ENCODE measurements around the gene POLN. TPM values are rescaled to one million over a fixed set of nuclear protein-coding genes. Genes with fewer than 3 reads are reported as not detected.
"Not testable (repeated sequence)": the region's sequence is repeated elsewhere in the genome, so short reads cannot be mapped to it uniquely, and the experiment has no call there.

Gene POLN
- total RNA-seq, 1 donor, result 2.9 TPM

DNA sequence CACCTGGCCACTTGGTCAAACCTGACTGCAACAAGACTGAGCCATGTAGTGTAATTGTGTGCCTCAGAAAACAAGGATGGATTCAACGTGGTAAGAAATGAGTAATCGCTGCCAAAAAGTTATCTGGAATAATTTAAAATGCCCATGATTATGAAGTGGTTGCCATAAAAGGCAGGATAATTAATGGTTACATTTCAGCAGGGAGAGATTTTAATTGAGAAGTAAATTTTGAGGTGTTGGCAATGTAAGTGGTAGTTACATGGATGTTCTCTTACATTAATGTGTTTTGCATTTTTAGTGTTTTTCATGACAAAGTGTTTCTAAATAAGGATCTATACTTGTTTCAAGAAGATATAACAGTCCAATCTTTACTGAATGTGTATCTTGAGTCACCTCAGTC, 15.7 kb downstream of the POLN start:
- Histone ChIP-seq H3K27me3 (ENCODE audit: insufficient read depth, low read length) (no peaks in the 10 kb centered on the region), H3K27ac (ENCODE audit: low read depth, low read length) (no peak overlapping the region), H3K79me2 (ENCODE audit: insufficient read depth, low read length) (no peaks in the 10 kb centered on the region), H4K20me1 (ENCODE audit: insufficient read depth, low read length) (no peaks in the 10 kb centered on the region), H3K9me3 (ENCODE audit: low read depth, low read length) (no peaks in the 10 kb centered on the region), H3K4me1 (ENCODE audit: insufficient read depth, low read length) (no peaks in the 10 kb centered on the region), H3K4me3 (ENCODE audit: insufficient read depth, low read length) (no peak overlapping the region), H2AFZ (ENCODE audit: low read length) (no peak overlapping the region), H3K36me3 (ENCODE audit: insufficient read depth, low read length) (peaks cover 3% of the 10 kb centered on the region), H3K4me2 (ENCODE audit: insufficient read depth, low read length) (no peak overlapping the region)
- DNase-seq (ENCODE audit: insufficient read length, low spot score, missing footprints), result no peak
- TF ChIP-seq, protein P1, sequence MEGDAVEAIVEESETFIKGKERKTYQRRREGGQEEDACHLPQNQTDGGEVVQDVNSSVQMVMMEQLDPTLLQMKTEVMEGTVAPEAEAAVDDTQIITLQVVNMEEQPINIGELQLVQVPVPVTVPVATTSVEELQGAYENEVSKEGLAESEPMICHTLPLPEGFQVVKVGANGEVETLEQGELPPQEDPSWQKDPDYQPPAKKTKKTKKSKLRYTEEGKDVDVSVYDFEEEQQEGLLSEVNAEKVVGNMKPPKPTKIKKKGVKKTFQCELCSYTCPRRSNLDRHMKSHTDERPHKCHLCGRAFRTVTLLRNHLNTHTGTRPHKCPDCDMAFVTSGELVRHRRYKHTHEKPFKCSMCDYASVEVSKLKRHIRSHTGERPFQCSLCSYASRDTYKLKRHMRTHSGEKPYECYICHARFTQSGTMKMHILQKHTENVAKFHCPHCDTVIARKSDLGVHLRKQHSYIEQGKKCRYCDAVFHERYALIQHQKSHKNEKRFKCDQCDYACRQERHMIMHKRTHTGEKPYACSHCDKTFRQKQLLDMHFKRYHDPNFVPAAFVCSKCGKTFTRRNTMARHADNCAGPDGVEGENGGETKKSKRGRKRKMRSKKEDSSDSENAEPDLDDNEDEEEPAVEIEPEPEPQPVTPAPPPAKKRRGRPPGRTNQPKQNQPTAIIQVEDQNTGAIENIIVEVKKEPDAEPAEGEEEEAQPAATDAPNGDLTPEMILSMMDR (IDR thresholded peaks at IDR 0.05; ENCODE audit: extremely low read depth, low read depth, low read length), result no peak

DNA sequence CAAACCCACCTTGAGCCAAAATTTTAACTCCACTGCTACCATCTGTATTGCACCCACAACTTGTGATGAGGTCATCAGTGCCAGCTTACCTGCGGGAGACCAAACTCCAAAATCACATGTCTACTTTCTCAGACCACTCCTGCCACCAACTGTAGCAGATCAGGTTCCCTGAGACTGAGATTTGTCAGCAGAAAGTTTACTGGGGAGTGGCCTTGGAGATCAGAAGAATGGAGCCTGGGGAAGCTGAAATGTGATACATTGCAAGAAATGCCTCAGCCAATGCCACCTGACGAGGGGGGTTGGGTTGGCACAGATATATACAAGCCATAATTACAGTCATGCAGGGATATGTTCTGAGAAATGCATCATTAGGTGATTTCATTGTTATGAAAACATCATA, 19.1 kb downstream of the POLN start:
- H3K4me2 ChIP-seq (ENCODE audit: insufficient read depth, low read length), result no peak overlapping the region
- no peak overlapping the region for H2AFZ ChIP-seq (ENCODE audit: low read length)
- no peaks in the 10 kb centered on the region for H3K36me3 ChIP-seq (ENCODE audit: insufficient read depth, low read length)
- TF ChIP-seq, protein P1 (IDR thresholded peaks at IDR 0.05; ENCODE audit: extremely low read depth, low read depth, low read length), result no peak
- DNase-seq (ENCODE audit: insufficient read length, low spot score, missing footprints), result no peak
- H3K4me1 ChIP-seq (ENCODE audit: insufficient read depth, low read length), result peaks cover 4% of the 10 kb centered on the region
- H3K9me3 ChIP-seq (ENCODE audit: low read depth, low read length), result no peaks in the 10 kb centered on the region
- H3K27me3 ChIP-seq (ENCODE audit: insufficient read depth, low read length), result no peaks in the 10 kb centered on the region
- H4K20me1 ChIP-seq (ENCODE audit: insufficient read depth, low read length), result no peaks in the 10 kb centered on the region
- no peak overlapping the region for H3K27ac ChIP-seq (ENCODE audit: low read depth, low read length)
- H3K79me2 ChIP-seq (ENCODE audit: insufficient read depth, low read length), result no peaks in the 10 kb centered on the region
- no peak overlapping the region for H3K4me3 ChIP-seq (ENCODE audit: insufficient read depth, low read length)

DNA sequence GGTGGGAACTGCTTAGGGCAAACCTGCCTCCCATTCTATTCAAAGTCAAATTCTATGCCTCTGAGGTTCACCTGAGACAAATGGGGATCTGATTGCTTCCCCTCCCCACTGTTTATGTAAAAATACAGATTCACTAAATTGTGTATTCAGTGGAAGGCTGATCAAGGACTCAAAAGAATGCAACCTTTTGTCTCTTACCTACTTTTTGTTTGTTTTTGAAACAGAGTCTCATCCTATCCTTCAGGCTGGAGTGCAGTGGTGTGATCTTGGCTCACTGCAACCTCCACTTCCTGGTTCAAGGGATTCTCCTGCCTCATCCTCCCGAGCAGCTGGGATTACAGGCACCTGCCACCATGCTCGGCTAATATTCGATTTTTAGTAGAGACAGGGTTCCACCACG, 20.5 kb downstream of the POLN start:
- not testable (repeated sequence) for DNase-seq (ENCODE audit: insufficient read length, low spot score, missing footprints)

DNA sequence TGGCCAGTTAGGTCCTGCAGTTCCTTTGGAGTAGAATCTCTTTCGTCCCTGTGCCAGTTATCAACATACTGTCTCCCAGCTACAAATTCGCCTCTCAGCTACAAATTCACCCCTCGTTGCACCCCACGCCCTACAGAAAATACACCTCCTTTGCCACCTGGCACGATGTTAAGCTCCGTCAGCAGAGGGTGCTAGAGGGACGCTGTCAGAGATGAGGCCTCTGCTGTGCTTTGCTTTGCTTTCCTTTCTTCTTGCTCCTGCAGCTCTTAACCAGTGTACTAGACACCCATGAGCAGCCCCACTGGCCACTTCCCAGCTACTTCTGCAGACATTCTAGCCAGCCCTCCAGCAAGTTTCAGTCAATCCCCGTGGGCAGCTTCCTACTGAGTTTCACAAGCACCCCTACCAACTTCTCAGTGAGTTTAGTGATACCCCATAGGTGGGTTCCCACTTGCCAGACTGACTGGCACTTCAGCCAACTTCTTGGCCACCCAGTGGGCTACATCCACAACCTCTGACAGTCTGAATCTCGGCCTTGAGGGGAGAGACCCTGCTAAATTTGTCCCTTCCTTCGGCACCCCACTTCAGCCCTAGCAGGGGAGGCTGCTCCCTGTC, 21.8 kb downstream of the POLN start:
- H3K27me3 ChIP-seq (ENCODE audit: insufficient read depth, low read length), result no peaks in the 10 kb centered on the region
- H3K4me1 ChIP-seq (ENCODE audit: insufficient read depth, low read length), result peaks cover 4% of the 10 kb centered on the region
- peak; percentile 77 for DNase-seq (ENCODE audit: insufficient read length, low spot score, missing footprints)
- no peak overlapping the region for H3K4me2 ChIP-seq (ENCODE audit: insufficient read depth, low read length)
- H3K36me3 ChIP-seq (ENCODE audit: insufficient read depth, low read length), result no peaks in the 10 kb centered on the region
- H4K20me1 ChIP-seq (ENCODE audit: insufficient read depth, low read length), result no peaks in the 10 kb centered on the region
- no peak overlapping the region for H3K27ac ChIP-seq (ENCODE audit: low read depth, low read length)
- H3K4me3 ChIP-seq (ENCODE audit: insufficient read depth, low read length), result no peak overlapping the region
- H3K9me3 ChIP-seq (ENCODE audit: low read depth, low read length), result no peaks in the 10 kb centered on the region
- H2AFZ ChIP-seq (ENCODE audit: low read length), result no peak overlapping the region
- TF ChIP-seq, protein P1 (IDR thresholded peaks at IDR 0.05; ENCODE audit: extremely low read depth, low read depth, low read length), result peak; percentile 95
- no peaks in the 10 kb centered on the region for H3K79me2 ChIP-seq (ENCODE audit: insufficient read depth, low read length)

More for the DNA sequence above, 20.5 kb downstream of the POLN start:
- H3K9me3 ChIP-seq (ENCODE audit: low read depth, low read length); H2AFZ ChIP-seq (ENCODE audit: low read length); H3K27ac ChIP-seq (ENCODE audit: low read depth, low read length); H3K79me2 ChIP-seq (ENCODE audit: insufficient read depth, low read length); H3K4me2 ChIP-seq (ENCODE audit: insufficient read depth, low read length); H3K4me3 ChIP-seq (ENCODE audit: insufficient read depth, low read length); H4K20me1 ChIP-seq (ENCODE audit: insufficient read depth, low read length); H3K36me3 ChIP-seq (ENCODE audit: insufficient read depth, low read length); H3K27me3 ChIP-seq (ENCODE audit: insufficient read depth, low read length); H3K4me1 ChIP-seq (ENCODE audit: insufficient read depth, low read length): not testable (repeated sequence)
